Globus pallidus (tissue), 1 donor: ENCODE results near the gene ZNF804A.
"Not testable (repeated sequence)": the region's sequence is repeated elsewhere in the genome, so short reads cannot be mapped to it uniquely, and the experiment has no call there.

Source experiments
- DNase-seq: peaks from one replicate; pipeline ENCODE4 v3.0.0-alpha.2; 2015; ENCODE audit warnings: low spot score

ZNF804A gene

DNA sequence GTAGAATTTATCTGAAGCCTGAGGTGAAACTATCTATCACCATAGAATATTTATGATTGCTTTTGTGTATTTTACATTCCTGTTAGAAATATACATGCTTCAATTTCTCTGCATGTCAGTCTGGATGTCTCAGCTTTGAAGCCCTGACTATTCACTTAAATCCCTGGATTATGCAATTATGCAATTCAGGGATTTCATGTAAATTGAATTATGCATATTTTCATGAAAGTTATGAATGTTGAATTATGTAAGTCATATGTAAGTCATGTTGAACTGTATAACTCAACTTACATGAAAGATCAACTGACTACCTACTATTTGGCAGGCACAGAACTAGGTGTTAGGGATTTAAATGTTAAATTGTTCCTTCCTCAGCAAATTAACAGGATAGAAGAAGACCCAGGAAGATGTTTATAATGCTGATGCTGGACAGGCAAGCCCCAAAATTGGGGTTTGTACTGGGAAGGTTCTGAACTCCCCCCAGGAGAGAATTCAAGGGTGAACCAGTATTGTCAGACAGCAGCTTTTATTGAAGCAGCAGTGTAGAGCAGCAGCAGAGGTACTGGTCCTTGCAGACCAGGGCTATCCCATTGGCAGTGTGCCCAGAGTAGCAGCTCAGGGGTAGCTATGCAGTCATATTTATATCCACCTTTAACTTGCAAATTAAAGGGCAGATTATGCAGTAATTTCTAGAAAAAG is 236.5 kb downstream of the ZNF804A start:
- DNase-seq = no peak

DNA sequence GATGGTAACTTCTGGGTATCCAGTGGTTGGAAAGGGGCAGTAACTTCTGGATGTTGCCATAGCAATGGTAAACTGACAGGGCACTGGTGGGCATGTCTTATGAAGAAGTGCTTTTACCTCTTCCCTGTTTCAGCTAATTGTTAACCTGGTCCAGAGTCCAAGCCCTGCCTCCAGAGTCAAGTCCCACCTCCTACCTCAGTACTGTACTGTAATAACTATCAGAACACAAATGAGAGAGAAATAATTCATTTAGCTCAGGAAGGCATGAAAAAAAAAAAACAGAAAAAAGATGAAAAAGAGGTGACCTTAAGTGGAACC is 237.0 kb downstream of the ZNF804A start:
- DNase-seq = no peak

DNA sequence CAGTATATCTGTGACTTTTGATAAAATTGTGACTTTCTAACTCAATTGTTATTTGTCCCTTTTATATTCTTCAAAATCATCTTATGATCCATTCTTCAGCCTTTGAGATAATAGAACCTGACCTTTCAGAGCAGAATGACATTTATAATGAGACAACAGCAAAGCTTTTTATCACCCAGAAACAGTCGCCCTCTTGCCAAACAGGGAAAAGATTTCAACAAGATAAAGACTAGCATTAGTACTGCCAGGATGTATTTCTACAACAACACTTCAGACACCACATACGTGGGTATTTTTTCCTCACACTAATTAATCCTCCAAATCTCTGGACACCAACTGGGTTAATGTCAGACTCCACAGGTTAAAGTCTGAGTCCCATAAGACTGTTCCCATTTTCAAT is 249.0 kb downstream of the ZNF804A start:
- DNase-seq = no peak

DNA sequence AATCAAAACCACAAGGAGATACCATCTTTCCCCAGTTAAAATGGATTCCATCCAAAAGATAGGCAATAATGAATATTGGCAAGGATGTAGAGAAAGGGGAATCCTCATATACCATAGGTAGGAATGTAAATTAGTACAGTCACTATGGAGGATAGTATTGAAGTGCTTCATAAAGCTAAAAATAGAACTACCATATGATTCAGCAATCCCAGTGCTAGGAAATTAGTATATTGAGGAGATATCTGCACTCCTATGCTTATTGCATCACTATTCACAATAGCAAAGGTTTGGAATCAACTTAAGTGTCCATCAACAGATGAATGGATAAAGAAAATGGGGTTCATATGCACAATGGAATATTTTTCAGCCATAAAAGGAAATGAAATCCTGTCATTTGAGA is 251.2 kb downstream of the ZNF804A start:
- DNase-seq = no peak

DNA sequence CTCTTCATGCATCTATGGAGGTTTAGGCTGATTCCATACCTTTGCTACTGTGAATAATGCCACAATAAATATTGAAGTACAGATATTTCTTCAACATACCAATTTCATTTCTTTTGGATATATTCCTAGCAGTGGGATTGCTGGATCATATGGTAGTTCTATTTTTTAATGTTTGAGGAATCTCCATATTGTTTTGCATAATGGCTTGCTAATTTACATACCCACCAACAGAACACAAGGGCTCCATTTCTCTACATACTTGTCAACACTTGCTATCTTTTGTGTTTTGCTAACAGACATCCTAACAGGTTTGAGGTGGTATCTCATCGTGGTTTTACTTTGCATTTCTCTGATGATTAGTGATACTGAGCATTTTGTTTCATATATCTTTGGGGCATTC is 253.2 kb downstream of the ZNF804A start:
- no peak for DNase-seq

DNA sequence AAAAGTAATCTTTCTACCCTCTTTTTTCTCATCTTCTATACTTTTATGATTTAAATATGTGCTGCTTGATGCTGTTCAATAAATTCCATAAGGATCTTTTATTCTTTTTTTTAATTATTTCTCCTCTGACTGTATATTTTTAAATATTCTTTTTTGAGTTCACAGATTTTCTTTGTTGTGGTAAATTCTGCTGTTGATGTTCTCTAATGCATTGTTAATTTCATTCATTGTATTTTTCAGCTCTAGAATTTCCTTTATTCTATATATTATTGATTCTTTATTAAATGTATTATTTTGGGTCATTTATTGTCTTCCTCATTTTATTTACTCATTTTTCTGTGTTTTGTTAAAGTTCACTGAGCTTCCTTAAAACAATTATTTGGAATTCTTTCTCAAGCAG is 260.9 kb downstream of the ZNF804A start:
- no peak for DNase-seq

DNA sequence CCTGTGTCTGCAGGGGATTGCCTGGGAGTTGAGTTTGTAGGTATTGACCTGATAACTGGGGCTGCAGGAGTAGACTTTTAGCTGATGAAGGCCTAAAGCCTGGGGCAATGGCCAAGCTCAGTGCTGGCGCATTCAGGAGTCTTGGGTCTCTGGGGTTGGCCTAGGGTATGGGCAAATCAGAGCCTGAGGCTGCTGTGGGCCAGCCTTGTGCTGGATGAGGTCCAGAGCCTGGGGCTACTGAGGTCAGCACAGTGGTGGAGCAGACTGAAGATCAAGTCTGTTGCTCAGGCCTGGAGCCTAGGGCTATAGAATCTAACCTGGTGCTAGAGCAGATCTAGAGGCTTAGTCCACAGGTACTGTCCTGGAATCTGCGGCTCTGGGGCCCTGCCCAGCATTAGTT is 262.4 kb downstream of the ZNF804A start:
- no peak for DNase-seq

DNA sequence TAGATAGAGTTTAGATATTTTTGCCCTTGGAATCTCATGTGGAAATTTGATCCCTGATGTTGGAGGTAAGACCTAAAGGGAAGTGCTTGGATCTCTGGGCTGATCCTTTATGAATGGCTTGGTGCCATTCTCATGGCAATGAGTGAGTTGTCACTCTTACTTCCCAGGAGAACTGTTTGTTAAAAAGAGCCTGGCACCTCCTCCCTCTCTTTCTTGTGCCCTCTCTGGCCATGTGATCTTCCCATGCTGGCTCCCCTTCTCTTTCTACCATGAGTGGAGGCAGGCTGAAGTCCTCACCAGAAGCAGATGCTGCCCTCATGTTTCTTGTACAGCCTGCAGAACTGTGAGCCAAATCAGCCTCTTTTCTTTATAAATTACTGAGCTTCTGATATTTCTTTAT is 276.9 kb downstream of the ZNF804A start:
- DNase-seq = no peak

DNA sequence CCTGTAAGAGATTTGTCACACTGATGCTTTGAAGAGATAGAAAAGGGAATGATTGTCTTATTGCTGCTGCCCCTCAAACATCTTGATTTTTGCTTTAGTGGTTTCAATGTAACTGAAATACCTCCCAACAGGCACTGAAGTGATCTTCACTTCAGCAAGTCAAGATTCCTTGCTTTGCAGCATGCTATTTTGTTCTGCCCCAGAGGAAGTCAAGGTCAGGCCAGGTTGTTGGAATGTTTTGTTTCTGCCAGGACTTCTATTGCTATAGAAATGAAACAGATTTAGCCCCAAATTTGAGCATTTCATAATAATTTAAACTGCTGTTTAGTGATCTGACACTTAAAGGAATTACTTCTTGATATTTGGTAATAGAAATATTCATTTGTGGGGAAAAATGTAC is 277.6 kb downstream of the ZNF804A start:
- DNase-seq = no peak

DNA sequence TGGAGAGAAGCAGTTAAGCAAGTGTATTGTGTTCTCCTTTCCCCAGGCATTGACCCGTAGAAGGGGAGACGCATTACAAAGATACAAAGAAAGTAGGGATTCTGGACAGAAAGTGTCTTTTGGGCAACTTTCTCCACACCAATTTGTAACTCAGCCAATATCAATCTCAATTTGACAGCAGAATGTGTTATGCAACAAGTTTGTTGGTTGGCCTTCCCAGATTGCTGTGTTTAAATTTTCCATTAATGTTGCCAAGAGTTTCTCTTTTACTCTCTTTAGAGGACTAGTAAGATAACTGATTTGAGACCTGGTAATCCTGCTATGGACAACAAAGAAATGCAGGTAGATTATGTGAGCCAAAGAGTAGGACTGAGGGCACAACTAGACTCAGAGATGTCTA is 279.6 kb downstream of the ZNF804A start:
- no peak for DNase-seq

DNA sequence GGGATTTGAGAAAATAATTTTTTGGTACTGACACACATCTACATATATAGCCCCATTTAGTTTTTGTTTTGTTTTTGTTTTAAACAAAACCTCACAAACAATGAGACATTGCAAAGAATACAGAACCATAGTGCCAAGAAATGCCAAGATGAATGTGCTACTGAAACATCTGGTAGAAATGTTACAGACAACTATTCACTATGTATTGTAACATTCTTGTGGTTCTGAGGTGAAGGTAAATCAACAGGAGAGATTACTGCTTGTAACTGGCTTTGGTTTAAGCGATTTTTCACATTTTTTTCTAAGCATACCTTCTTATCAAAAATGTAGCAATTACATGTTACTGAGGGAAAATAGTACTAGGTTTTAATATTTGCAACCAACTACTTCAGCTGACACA is 281.3 kb downstream of the ZNF804A start:
- DNase-seq = no peak

DNA sequence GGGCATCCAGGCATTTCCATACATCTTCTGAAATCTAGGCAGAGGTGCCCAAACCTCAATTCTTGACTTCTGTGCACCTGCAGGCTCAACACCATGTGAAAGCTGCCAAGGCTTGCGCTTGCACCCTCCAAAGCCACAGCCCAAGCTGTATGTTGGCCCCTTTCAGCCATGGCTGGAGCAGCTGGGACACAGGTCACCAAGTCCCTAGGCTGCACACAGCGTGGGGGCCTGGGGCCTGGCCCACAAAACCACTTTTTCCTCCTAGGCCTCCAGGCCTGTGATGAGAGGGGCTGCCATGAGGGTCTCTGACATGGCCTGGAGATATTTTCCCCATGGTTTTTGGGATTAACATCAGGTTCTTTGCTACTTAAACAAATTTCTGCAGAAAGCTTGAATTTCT is 288.3 kb downstream of the ZNF804A start:
- not testable (repeated sequence) for DNase-seq

DNA sequence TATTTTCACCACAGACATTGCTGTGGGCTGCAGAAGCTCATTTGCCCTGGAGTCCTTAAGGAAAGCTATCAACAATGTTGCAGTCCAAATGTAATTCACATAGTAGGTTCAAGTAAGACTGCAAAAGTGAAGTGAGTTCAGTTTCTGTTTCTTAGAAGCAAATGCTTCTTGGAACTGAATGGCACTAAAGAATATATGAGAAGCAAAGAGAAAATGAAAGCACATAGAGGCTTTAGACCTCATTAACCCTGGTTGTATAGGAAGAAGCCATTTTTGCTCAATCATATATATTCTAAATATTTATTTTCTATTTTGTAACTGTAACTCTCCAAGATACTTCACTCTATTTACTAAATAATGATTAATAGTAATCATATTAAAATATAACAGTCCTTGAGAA is 292.0 kb downstream of the ZNF804A start:
- DNase-seq = no peak

DNA sequence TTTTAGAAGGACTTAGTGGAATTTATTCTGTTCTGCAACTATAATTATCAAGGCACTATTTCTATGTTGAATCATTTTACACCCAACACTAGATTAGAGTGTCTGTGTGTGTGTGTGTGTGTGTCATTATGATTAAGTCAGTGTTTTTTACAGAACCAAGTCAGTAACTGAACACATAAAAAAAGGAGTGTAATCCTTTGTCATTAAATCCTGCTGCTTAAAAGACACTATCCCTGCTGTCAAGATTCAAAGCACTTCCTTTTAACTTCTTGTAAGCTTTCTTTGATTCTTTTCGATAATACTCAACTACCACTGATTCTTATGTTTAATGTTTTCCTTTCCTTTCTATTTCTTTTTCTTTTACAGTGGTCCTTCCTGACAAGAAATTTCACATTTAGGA is 306.7 kb downstream of the ZNF804A start:
- DNase-seq = no peak

DNA sequence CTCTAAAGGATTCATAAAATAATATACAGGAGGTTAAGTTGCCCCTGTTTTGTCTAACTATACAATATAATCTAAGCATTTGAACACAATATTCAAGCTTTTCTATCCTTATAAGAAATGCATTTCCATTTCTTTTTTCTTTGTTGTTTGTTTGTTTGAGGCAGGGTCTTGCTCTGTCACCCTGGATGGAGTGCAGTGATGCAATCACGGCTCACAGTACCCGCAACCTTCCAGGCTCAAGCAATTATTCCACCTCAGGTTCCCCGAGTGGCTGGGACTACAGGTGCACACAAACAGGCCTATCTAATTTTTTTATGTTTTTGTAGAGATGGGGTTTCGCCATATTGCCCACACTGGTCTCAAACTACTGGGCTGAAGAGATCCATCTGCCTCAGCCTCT is 307.8 kb downstream of the ZNF804A start:
- DNase-seq = no peak

DNA sequence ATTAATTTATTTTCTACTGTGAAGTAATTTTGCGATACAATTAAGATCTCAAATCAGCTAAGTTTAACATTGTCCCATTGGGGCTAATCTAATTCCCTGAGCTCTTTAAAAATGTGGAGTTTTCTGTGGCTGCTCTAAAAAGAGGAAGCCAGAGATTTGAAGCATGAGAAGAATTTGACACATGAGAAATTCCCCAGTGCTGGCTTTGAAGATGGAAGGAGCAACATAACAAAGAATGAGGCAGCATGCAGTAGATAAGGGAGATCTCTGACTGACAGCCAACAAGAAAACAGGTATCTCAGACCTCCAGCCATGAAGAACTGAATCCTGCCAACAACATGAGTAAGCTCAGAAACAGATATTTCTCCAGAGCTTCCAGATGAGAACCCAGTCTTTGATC is 308.4 kb downstream of the ZNF804A start:
- DNase-seq = no peak

DNA sequence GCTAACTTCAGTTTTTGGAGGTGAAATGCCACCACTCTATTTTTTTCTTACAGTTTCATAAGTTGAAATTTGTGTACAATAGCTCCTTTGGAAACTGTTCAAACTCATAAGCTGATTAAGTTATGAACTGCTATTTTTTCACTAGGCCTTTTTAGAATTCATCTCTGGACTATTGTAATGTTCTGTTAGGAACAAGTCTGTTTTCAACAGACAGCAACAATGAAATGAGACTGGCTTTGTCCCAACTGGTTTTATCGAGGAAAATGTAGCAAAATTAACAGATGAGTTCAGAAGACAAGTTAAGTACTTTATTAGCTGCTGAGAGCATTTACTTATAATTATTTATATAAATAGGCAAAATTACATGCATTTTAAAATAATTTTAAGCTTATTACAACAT is 310.6 kb downstream of the ZNF804A start:
- no peak for DNase-seq

DNA sequence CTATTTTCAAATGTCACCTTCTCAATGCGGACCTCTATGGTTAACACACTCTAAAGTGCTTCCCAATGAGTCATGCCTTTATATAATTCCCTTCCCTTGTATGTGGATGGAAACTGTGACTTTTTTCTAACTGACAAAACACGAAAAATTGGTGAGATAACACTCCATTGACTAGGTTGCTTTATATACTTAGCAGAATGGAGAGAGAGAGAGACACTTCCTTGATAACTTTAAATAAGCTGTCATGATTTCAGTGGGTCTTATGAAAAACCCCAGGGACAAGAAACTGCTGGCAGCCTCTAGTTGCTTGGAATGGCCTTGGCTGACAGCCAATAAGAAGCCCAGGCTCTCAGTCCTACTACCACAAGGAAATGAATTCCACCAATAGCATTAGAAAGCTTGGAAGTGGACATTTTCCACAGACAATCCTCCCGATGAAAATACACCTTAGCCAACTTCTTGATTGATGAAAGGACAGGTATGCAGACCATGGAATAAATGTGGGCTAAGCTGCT is 322.2 kb downstream of the ZNF804A start:
- DNase-seq = no peak

DNA sequence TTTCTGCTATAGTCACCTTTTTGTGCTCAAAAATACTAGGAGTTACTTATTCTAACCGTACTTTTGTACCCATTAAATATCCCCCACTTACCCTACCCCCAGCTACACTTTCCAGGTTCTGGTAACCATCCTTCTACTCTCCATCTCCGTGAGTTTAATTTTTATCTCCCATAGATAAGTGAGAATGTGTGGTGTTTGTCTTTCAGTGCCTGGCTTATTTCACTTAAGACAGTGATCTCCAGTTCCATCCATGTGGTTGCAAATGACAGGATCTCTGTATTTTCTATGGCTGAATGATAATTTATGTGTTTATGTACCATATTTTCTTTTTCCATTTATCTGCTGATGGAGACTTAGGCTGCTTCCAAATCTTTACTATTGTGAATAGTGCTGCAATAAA is 323.3 kb downstream of the ZNF804A start:
- no peak for DNase-seq

DNA sequence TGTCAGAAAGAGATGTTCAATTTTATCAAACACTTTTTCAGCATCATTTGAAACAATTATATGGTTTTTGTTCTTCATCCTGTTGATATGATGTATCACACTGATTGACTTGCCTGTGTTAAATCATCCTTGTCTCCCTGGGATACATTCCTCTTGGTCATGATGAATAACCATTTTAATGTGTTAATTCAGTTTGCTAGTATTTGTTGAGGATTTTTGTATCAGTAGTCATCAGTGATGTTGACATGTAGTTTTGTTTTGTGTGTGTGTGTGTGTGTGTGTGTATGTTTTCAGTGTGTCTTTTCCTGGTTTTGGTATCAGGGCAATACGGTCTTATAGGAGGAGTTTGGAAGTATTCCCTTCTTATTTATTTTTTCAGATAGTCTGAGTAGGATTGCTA is 325.4 kb downstream of the ZNF804A start:
- DNase-seq = no peak

DNA sequence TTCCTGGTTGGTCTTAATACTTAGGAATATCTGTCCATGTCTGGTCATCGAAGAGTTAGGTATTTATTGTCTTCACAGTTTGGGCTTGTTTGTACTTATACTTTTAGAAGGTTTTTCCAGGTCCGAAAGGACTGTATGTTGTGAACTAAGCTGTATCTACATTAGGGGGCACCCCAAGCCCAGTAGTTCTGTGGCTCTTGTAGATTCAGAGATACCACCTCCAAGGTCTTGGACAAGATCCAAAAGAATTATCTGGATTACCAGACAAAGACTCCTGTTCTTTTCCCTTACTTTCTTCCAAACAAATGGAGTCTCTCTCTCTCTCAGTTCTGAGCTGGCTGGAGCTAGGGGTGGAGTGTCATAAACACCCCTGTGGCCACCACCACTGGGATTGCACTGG is 328.7 kb downstream of the ZNF804A start:
- no peak for DNase-seq

DNA sequence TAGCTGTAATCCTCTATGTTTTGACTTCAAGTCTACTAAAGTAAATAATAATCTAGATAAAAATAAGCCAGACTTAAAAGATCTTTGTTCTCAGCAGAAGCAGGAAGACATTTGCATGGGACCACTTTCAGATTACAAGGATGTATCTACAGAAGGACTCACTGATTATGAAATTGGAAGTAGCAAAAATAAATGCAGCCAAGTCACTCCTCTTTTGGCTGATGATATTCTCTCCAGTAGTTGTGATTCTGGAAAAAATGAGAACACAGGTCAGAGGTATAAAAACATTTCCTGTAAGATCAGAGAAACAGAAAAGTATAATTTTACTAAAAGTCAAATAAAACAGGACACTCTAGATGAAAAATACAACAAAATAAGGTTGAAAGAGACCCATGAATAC is 338.4 kb downstream of the ZNF804A start:
- no peak for DNase-seq

DNA sequence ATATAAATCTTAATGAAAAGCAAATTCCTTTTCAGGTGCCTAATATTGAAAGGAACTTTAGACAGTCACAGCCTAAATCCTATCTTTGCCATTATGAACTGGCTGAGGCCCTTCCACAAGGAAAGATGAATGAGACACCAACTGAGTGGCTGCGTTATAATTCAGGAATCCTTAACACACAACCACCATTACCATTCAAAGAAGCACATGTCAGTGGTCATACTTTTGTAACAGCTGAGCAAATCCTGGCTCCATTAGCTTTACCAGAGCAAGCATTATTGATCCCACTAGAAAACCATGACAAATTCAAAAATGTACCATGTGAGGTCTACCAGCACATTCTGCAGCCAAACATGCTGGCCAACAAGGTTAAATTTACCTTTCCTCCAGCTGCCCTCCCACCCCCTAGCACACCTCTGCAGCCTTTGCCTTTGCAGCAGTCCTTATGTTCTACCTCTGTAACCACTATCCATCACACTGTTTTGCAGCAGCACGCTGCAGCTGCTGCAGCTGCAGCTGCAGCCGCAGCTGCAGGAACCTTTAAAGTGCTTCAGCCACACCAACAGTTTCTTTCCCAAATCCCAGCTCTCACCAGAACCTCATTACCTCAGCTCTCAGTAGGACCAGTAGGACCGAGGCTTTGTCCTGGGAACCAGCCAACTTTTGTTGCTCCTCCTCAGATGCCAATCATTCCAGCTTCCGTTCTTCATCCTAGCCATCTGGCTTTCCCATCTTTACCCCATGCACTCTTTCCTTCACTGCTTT is 340.1 kb downstream of the ZNF804A start:
- no peak for DNase-seq

DNA sequence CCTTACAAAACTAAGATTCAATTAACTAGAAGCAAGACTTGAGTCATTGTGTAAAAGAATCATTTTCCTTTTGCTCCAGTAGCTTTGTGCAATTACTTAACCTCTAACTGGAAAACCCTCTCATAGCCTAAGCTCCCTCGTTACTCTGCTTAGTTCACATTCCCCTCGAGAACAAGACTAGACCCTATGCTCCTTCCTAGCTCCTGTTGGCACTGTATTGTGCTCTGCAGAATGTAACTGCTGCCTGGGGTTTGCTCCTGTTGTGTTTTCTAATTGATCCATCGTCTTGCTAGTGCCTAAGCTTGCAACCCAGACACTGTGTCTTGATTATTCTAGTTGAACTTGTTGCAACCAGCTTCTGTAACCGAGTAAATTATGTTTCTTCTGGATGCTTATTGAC is 347.0 kb downstream of the ZNF804A start:
- no peak for DNase-seq
